Heart right ventricle (tissue), 16 donors: ENCODE measurements around the gene GALNT12. TPM values are rescaled to one million over a fixed set of nuclear protein-coding genes. Genes with fewer than 3 reads are reported as not detected.

ENCODE experiments used
- ATAC-seq, 8 donors: fragments of 200-7000 bp; cut with Tn5 transposase; one replicate each; pipeline ENCODE4 v1.9.1; 2020; ENCODE audit warnings: mild to moderate bottlenecking in 8 of 8, moderate library complexity in 8 of 8, moderate number of reproducible peaks in 1 of 8
- DNase-seq, 2 donors: peaks; one replicate each; pipeline ENCODE4 v3.0.0-alpha.2; 2020
- H3K27ac ChIP-seq, 10 donors: fragments of 200-600 bp; sonication (generic) in 2 of 10; one replicate each; pipeline versions ENCODE4 v1.5.0 to v1.8.0; 2020 to 2022; ENCODE audit warnings: mild to moderate bottlenecking in 3 of 10
- H3K27me3 ChIP-seq, 7 donors: fragments of 200-600 bp; one replicate each; pipeline ENCODE4 v1.8.0; 2021 to 2022; ENCODE audit warnings: mild to moderate bottlenecking in 2 of 7
- H3K36me3 ChIP-seq, 9 donors: fragments of 200-600 bp; sonication (generic) in 1 of 9; one replicate each; pipeline versions ENCODE4 v1.5.0 to v1.8.0; 2020 to 2022; ENCODE audit warnings: mild to moderate bottlenecking in 2 of 9
- H3K4me1 ChIP-seq, 9 donors: fragments of 200-600 bp; sonication (generic) in 1 of 9; one replicate each; pipeline versions ENCODE4 v1.5.0 to v1.8.0; 2020 to 2022; ENCODE audit warnings: mild to moderate bottlenecking in 4 of 9
- H3K4me3 ChIP-seq, 10 donors: fragments of 200-600 bp; sonication (generic) in 2 of 10; one replicate each; pipeline versions ENCODE4 v1.5.0 to v1.8.0; 2020 to 2022; ENCODE audit warnings: mild to moderate bottlenecking in 7 of 10, moderate library complexity in 2 of 10
- H3K9me3 ChIP-seq, 11 donors: fragments of 200-600 bp in 10 of 11; sonication (generic) in 2 of 11; one replicate each; pipeline versions ENCODE4 v1.5.0 to v1.8.0; 2013 to 2022; ENCODE audit warnings: mild to moderate bottlenecking in 2 of 11, control low read depth in 1 of 11, moderate library complexity in 1 of 11
- CTCF ChIP-seq, 9 donors: fragments of 200-600 bp; sonication (generic) in 2 of 9; IDR thresholded peaks; one replicate each; pipeline versions ENCODE4 v1.5.0 to v1.8.0; 2021 to 2022; ENCODE audit warnings: antibody characterized with exemption in 9 of 9, mild to moderate bottlenecking in 5 of 9, moderate library complexity in 1 of 9
- WGBS, 2 donors: extraction: QIAGEN DNeasy Blood & Tissue Kit; methylation state at CpG; one replicate each; pipeline ENCODE4 v1.1.7; 2013; ENCODE audit warnings: inconsistent platforms in 1 of 2; 5-methylcytosine and 5-hydroxymethylcytosine counted together
- intact Hi-C, 10 donors: fragments of 100-400 bp; cut with DNase I; formaldehyde crosslinking; loops; one replicate each; pipeline versions ENCODE4 v1.11.1 to v1.14.2; 2022
- polyA plus RNA-seq, 2 donors: library from polyadenylated mRNA; stranded (reverse); fragments of 200-250 nt; gene quantifications; one replicate each; pipeline ENCODE4 v1.2.3, GENCODE V29; 2013
- total RNA-seq, 10 donors: library from RNA; stranded (reverse); fragmentation: NEBNext Ultra II Directional in 3 of 10; extraction: Animal tissue kit (Norgen Biotek cat#: 25700) in 3 of 10; gene quantifications; one replicate each; pipeline versions ENCODE4 v1.2.1 to v1.2.4, GENCODE V29; 2021 to 2023
- donor health status: Arrhythmogenic right ventricular cardiomyopathy.
- donor health status: ischemic (EF 13 %, LVEDD 7.1; RV severe dilation, severe dysfunction).
- donor health status: healthy with polysubstance abuse.
- donor health status: DM: no; HTN: yes; CAD: no.
- donor health status: DM: no; HTN: no; CAD: no.
- donor health status: ischemic (EF 25% LVEDD 6.9; RV normal size, moderate dysfunction).
- donor health status: ischemic (EF 25% LVEDD 5.7; RV mildly dilated, moderate dysfunction).
- donor health status: healthy.
- donor health status: DM: yes; HTN: yes; CAD: no.
- donor health status: Ischemic cardiomyopathy.
- donor health status: ischemic (EF 35%, LVEDD 5.7; RV mildly dilated, moderate dysfunction).
- donor health status: nonischemic (EF 11% LVEDD 7.7; RV severe dilation, severe dysfunction).
- donor health status: DM: yes; HTN: yes; CAD: no.
- donor health status: PGD.
- donor health status: ischemic (EF 29% LVEDD 5.4; RV normal size, mild dysfunction).
- donor health status: nonischemic (EF 23%, LVEDD 6.1; RV moderate dilation, normal function).

Gene GALNT12
- total and polyA plus RNA-seq, 12 donors: 0.25 to 1.3 (median 0.53) TPM

GRCh38 chr9:98873526-98873925 is 66.1 kb downstream of the GALNT12 start:
- H3K27ac ChIP-seq: peak overlapping the region in 2 of 10 donors; percentile 8 to 31

GRCh38 chr9:98873951-98874371 is 66.5 kb downstream of the GALNT12 start:
- peak overlapping the region in 2 of 10 donors; percentile 8 to 31 for H3K27ac ChIP-seq
- peak in 1 of 2 donors; percentile 66 for DNase-seq

More at GRCh38 chr9:98873526-98873925, 66.1 kb downstream of the GALNT12 start:
- peak in 4 of 8 donors; percentile 3 to 42 (median 17) for ATAC-seq
- TF ChIP-seq CTCF (IDR thresholded peaks at IDR 0.05): no peak
- no peak for DNase-seq
- Histone ChIP-seq H3K4me1 (peaks cover 5 to 33% (median 21%) of the 10 kb centered on the region in 9 donors), H3K36me3 (no peaks in the 10 kb centered on the region), H3K4me3 (no peak overlapping the region), H3K27me3 (no peaks in the 10 kb centered on the region), H3K9me3 (peaks cover 0 to 5% (median 0%) of the 10 kb centered on the region in 11 donors)
- intact Hi-C loops: loop anchor here in 1 of 10 donors (2.0 kb wide), 1 partner anchor 19 kb away; no protein-coding TSS in a partner anchor
- 75 to 77% methylated on average over 2 of the region's 2 CpGs for WGBS, 2 donors

GRCh38 chr9:98874721-98875255 is 67.3 kb downstream of the GALNT12 start:
- Histone ChIP-seq H3K36me3 (no peaks in the 10 kb centered on the region), H3K4me1 (peaks cover 5 to 34% (median 23%) of the 10 kb centered on the region in 9 donors), H3K27ac (no peak overlapping the region), H3K4me3 (no peak overlapping the region), H3K27me3 (no peaks in the 10 kb centered on the region), H3K9me3 (no peaks in the 10 kb centered on the region)
- ATAC-seq (no peak), DNase-seq (no peak)
- intact Hi-C loops: no loop called here
- 81 to 89% methylated on average over 5 of the region's 5 CpGs for WGBS, 2 donors
- no peak for TF ChIP-seq CTCF (IDR thresholded peaks at IDR 0.05)

More at GRCh38 chr9:98873951-98874371, 66.5 kb downstream of the GALNT12 start:
- no peaks in the 10 kb centered on the region for H3K36me3 ChIP-seq
- 29 to 39% methylated on average over 3 of the region's 3 CpGs for WGBS, 2 donors
- H3K4me1 ChIP-seq: peaks cover 5 to 31% (median 19%) of the 10 kb centered on the region in 9 donors
- peaks cover 0 to 4% (median 0%) of the 10 kb centered on the region in 11 donors for H3K9me3 ChIP-seq
- peak in 7 of 8 donors; percentile 47 to 74 (median 59) for ATAC-seq
- no peak for TF ChIP-seq CTCF (IDR thresholded peaks at IDR 0.05)
- no peaks in the 10 kb centered on the region for H3K27me3 ChIP-seq
- intact Hi-C loops: loop anchor here in 1 of 10 donors (2.0 kb wide), 1 partner anchor 19 kb away; no protein-coding TSS in a partner anchor
- no peak overlapping the region for H3K4me3 ChIP-seq

GRCh38 chr9:98875536-98875935 is 68.1 kb downstream of the GALNT12 start:
- no peak for DNase-seq
- Histone ChIP-seq H3K36me3 (no peaks in the 10 kb centered on the region), H3K27me3 (no peaks in the 10 kb centered on the region), H3K27ac (no peak overlapping the region), H3K9me3 (no peaks in the 10 kb centered on the region), H3K4me3 (no peak overlapping the region), H3K4me1 (peaks cover 5 to 33% (median 29%) of the 10 kb centered on the region in 9 donors)
- TF ChIP-seq CTCF (IDR thresholded peaks at IDR 0.05): no peak
- intact Hi-C loops: no loop called here
- no peak for ATAC-seq
- WGBS, 2 donors: 78 to 92% methylated on average over 5 of the region's 5 CpGs
